ENCODE measurements around the gene NGEF. TPM values are rescaled to one million over a fixed set of nuclear protein-coding genes. Genes with fewer than 3 reads are reported as not detected.
A peak's percentile ranks its signal among the peaks of the same experiment; 100 is the strongest.

Gene NGEF
- total and polyA plus RNA-seq, 2 experiments from 2014 or later: 2.0 to 2.9 TPM

- no peaks in the 10 kb centered on the region for H3K9me3 ChIP-seq (ENCODE audit: low read depth)
- H3K27me3 ChIP-seq: no peaks in the 10 kb centered on the region
- no peak overlapping the region for H3K4me3 ChIP-seq
- no peaks in the 10 kb centered on the region for H3K4me1 ChIP-seq (ENCODE audit: low read depth)
- no peak for TF ChIP-seq CTCF (IDR thresholded peaks at IDR 0.05; ENCODE audit: low read depth, low read length)
- no peaks in the 10 kb centered on the region for H3K36me3 ChIP-seq
- no peak overlapping the region for H3K27ac ChIP-seq
- DNase-seq (ENCODE audit: low read depth in 1 of 2, low spot score in 1 of 2): no peak
Observed at GRCh38 chr2:233031556-233032500, 18.8 kb upstream of the NGEF start.

GRCh38 chr2:233029321-233029720 is 16.3 kb upstream of the NGEF start:
- H3K27me3 ChIP-seq: no peaks in the 10 kb centered on the region
- no peak for TF ChIP-seq CTCF (IDR thresholded peaks at IDR 0.05; ENCODE audit: low read depth, low read length)
- no peaks in the 10 kb centered on the region for H3K4me1 ChIP-seq (ENCODE audit: low read depth)
- H3K27ac ChIP-seq: no peak overlapping the region
- H3K4me3 ChIP-seq: no peak overlapping the region
- no peaks in the 10 kb centered on the region for H3K36me3 ChIP-seq
- no peak for DNase-seq (ENCODE audit: low read depth in 1 of 2, low spot score in 1 of 2)
- no peaks in the 10 kb centered on the region for H3K9me3 ChIP-seq (ENCODE audit: low read depth)

GRCh38 chr2:233026198-233026813 is 13.2 kb upstream of the NGEF start:
- no peaks in the 10 kb centered on the region for H3K4me1 ChIP-seq (ENCODE audit: low read depth)
- no peaks in the 10 kb centered on the region for H3K27me3 ChIP-seq
- no peak overlapping the region for H3K27ac ChIP-seq
- H3K36me3 ChIP-seq: no peaks in the 10 kb centered on the region
- no peak overlapping the region for H3K4me3 ChIP-seq
- no peak for TF ChIP-seq CTCF (IDR thresholded peaks at IDR 0.05; ENCODE audit: low read depth, low read length)
- H3K9me3 ChIP-seq (ENCODE audit: low read depth): no peaks in the 10 kb centered on the region
- peak in 1 of 2 donors; percentile 55 for DNase-seq (ENCODE audit: low read depth in 1 of 2, low spot score in 1 of 2)

GRCh38 chr2:233025706-233026105 is 12.7 kb upstream of the NGEF start:
- no peak for TF ChIP-seq CTCF (IDR thresholded peaks at IDR 0.05; ENCODE audit: low read depth, low read length)
- H3K27me3 ChIP-seq: no peaks in the 10 kb centered on the region
- no peak overlapping the region for H3K27ac ChIP-seq
- peak in 1 of 2 donors; percentile 40 for DNase-seq (ENCODE audit: low read depth in 1 of 2, low spot score in 1 of 2)
- no peaks in the 10 kb centered on the region for H3K9me3 ChIP-seq (ENCODE audit: low read depth)
- H3K36me3 ChIP-seq: no peaks in the 10 kb centered on the region
- no peak overlapping the region for H3K4me3 ChIP-seq
- no peaks in the 10 kb centered on the region for H3K4me1 ChIP-seq (ENCODE audit: low read depth)

GRCh38 chr2:233023761-233024410 is 10.8 kb upstream of the NGEF start:
- no peaks in the 10 kb centered on the region for H3K4me1 ChIP-seq (ENCODE audit: low read depth)
- DNase-seq (ENCODE audit: low read depth in 1 of 2, low spot score in 1 of 2): no peak
- H3K36me3 ChIP-seq: no peaks in the 10 kb centered on the region
- H3K27ac ChIP-seq: no peak overlapping the region
- H3K4me3 ChIP-seq: no peak overlapping the region
- no peak for TF ChIP-seq CTCF (IDR thresholded peaks at IDR 0.05; ENCODE audit: low read depth, low read length)
- no peaks in the 10 kb centered on the region for H3K27me3 ChIP-seq
- H3K9me3 ChIP-seq (ENCODE audit: low read depth): no peaks in the 10 kb centered on the region
